Ureter (tissue), 1 donor: Measurements from ENCODE around the gene CGAS. TPM values are rescaled to one million over a fixed set of nuclear protein-coding genes. Genes with fewer than 3 reads are reported as not detected.
"Not testable (repeated sequence)": the region's sequence is repeated elsewhere in the genome, so short reads cannot be mapped to it uniquely, and the experiment has no call there.

Experiments used
- DNase-seq: peaks from one replicate; pipeline ENCODE4 v3.0.0-alpha.2; 2020; ENCODE audit warnings: low spot score
- total RNA-seq: library from RNA; stranded (reverse); gene quantifications from one replicate; pipeline ENCODE4 v1.2.4, GENCODE V29; 2023
- donor health status: DM: yes; HTN: yes; CAD: no.

The CGAS gene
- total RNA-seq: 5.2 TPM

DNA sequence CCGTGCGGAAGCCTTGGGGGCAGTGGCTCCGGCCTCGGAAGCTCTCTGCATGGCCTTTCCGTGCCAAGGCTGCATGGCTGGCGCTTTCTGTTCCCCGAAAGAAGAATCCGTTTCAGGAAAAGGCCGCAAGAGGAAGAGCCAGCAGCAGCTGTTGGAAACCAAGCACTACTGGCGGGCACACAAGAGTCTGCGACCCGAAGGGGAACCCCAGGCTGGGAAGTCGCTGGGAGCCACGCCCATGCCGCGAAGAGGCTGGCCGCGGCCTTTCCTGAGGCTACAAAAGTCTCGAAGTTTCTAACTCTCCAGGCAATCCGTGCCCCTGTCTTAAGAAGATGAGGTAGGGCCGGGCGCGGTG, at the start of gene CGAS:
CGAS (minus strand) TSS at position 191 of the 355 bp plus-strand sequence; CDS start at position 75, 116 bp downstream.
- peak; percentile 75 for DNase-seq

DNA sequence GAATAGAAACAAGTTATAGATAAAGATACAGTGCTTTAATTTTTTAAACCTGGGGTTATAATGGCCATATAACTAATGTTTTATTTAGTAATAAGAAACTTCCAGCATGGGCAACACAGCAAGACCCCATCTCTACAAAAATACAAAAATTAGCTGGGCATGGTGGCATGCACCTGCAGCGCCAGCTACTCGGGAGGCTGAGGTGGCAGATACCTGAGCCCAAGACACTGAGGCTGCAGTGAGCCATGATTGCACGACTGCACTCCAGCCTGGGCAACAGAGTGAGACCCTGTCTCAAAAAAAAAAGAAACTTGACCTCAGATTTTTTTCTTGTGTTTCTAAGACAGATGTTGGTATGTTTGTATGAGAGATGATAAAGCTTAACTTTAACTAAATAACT, 45.8 kb upstream of the CGAS start:
- DNase-seq: no peak

DNA sequence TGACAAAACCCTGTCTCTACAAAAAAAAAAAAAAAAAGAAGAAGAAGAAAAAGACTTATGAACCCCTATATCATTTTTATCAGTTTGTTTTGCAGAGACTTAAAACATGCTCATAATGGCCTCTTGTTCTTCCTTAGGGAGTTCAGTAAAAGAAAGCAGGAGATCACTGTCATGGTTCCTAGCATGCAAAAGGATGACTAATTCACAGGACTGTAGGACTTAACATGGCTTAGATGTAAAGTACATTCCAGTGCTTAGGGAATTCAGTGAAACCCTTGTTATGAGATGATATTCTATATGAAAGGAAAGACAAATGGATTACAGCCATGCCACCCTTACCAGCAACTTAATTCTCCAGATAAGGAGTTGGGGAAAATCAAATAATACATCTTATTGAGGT, 39.3 kb upstream of the CGAS start:
- DNase-seq: no peak

DNA sequence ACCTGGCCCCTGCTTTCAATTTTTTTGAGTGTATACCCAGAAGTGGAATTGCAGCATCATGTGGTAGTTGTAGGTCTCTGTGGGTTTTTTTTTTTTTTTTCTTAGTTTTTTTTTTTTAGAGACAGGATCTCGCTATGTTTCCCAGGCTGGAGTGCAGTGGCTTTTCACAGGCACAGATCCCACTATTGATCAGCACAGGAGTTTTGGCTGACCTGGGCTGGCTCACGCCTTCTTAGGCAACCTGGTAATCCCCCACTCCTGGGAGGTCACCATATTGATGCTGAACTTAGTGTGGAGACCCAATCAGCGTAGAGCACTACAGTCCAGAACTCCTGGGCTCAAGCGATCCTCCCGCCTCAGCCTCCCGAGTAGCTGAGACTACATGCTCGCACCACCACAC, 35.4 kb upstream of the CGAS start:
- DNase-seq: no peak

DNA sequence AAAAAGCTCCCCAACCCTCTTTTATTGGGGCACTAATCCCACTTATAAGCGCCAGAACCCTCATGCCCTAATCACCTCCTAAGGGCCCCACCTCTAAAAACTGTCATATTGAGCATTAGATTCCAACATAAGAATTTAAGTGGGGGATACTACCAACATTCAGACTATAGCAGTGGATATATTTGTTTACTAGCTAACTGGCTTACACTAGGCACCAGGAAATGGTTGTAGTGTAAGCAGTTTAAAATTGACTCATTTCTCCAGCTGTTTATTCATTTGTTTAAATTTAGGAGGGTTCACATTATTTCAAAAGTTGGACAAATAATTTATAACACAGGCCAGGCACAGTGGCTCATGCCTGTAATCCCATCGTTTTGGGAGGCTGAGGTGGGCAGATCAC, 32.3 kb upstream of the CGAS start:
- no peak for DNase-seq

DNA sequence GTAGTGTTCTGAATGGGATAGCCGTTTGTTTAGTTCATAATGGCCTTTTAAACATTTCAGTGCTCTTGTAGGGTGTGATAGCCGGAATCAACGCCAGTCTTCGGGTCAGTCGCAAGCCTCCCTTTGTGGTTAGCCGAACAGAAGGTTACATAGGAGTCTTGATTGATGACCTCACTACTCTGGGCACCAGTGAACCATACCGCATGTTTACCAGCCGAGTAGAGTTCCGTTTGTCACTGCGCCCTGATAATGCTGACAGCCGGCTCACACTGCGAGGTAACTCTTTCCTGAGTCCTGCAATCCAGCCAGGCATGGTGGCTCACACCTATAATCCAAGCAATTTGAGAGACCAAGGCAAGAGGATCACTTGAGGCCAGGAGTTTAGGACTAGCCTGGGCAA, 29.9 kb upstream of the CGAS start:
- DNase-seq: no peak

DNA sequence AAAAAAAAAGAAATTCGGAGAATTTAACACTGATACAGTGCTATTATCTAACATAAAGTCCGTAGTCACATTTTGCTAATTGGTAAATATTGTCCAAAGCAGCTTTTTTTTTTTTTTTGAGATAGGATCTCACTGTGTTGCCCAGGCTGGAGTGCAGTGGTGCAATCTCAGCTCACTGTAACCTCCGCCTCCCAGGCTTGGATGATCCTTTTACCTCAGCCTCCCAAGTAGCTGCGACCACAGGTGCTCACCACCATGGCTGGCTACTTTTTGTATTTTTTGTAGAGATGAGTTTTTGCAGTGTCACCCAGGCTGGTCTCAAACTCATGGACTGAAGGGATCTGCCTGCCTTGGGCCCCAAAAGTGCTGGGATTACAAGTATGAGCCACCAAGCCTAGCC, 25.3 kb upstream of the CGAS start:
- no peak for DNase-seq

DNA sequence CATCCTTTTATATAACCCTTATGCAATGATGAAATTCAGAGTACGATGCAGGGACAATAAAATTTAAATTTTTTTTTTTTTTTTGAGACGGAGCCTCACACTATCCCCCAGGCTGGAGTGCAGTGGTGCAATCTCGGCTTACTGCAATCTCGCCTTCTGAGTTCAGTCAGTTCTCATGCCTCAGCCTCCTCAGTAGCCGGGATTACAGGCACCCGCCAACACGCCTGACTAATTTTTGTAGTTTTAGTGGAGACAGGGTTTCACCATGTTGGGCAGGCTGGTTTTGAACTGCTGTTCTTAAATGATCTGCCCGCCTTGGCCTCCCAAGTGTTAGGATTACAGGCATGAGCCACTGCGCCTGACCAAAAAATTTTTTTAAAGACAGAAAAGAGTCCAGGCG, 24.6 kb upstream of the CGAS start:
- DNase-seq: no peak

DNA sequence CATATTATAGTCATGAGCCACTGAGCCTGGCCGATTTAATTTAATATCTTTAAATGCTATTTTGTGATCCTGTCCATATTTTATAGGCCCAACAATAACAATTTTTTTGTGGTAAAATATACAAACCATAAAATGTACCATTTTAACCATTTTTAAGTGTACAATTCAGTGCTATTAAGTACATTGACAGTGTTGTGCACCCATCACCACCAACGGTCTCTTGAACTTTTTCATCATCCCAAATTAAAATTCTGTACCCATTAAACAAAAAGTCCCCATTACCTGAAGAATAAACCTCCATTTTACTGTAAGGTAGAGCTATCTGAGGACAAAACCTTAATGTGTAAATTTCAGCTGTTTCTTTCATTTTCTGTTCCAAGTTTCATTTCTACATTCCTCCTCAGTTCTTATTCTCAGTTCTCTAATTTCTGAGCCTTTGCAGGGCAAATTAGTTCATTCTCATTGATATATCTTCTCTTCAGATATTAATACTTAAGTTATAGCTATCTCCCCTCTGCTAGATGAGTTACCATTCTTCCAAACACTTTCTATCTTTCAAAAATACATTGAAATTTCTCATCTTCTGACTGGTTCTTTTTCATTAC, 19.7 kb upstream of the CGAS start:
- DNase-seq: no peak

DNA sequence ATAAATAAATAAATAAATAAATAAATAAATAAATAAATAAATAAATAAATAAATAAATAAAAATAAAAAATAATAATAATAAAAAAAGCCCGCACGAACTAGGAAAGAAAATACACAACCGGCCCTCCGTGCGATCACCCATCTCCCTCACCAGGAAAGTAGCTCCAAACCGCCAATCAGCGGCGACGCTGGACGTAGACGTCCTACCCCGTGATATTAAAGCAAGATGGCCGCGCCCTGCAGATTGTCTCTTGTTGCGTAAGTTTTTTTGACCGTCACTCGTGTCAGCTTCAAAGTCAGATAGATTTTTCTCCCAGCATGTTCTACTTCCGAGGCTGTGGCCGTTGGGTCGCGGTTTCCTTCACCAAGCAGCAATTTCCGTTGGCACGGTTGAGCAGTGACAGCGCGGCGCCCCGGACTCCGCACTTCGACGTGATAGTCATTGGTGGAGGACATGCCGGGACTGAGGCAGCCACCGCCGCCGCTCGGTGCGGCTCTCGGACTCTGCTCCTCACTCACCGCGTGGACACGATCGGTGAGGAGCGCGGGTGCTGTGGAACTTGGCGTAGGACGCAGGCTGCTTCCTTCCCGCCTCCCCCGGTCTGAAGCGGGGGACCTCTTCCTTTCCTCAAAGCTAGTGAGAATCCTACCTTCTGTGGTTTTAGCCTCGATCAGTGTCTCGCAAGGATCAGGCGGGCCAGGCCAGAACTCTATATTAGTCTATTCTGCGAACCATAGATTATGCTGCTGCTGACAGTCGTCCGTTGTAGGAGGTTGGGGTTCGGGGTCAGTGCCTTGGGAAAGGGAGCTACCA, 9.6 kb upstream of the CGAS start, which contains the start of gene MTO1:
MTO1 (plus strand) TSS at position 201 of the 814 bp plus-strand sequence; CDS start at position 319, 118 bp downstream.
- DNase-seq: peak; percentile 93

DNA sequence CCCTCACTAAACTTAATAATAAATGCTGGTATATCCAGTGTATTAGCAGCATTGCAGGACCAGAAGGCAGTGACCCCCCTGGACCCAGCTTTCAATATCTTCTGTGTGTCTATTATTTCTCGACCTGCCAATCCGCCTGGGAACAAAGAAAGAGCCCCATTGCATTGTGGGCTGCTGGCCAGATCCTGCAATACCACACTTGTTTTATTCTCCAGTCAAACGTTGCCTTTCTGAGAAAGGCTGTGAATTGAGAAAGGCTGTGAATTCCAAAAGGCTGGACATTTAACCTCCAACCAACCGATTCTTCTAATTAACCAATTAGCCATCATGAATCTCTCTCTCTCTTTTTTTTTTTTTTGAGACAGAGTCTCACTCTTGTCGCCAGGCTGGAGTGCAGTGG, 8.0 kb upstream of the CGAS start:
- no peak for DNase-seq

DNA sequence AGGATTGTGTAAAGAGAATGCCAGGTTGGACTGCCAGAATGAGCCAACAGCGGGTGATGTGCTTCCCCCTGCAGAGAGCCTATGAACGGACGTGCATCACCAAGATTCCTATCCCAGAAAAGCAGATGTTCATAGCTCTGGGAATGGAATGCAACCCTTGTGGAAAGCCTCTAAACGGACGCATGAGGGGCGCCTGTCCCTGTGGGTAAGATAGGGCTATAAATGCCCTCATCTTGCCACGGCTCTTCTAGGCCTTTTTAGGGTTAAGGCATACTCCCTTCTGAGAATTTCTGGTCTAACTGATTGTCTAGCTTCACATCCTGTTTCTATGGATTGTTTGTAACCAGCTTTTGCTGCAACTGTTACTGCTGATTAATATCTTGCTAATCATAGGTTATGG, 7.4 kb upstream of the CGAS start:
- not testable (repeated sequence) for DNase-seq

DNA sequence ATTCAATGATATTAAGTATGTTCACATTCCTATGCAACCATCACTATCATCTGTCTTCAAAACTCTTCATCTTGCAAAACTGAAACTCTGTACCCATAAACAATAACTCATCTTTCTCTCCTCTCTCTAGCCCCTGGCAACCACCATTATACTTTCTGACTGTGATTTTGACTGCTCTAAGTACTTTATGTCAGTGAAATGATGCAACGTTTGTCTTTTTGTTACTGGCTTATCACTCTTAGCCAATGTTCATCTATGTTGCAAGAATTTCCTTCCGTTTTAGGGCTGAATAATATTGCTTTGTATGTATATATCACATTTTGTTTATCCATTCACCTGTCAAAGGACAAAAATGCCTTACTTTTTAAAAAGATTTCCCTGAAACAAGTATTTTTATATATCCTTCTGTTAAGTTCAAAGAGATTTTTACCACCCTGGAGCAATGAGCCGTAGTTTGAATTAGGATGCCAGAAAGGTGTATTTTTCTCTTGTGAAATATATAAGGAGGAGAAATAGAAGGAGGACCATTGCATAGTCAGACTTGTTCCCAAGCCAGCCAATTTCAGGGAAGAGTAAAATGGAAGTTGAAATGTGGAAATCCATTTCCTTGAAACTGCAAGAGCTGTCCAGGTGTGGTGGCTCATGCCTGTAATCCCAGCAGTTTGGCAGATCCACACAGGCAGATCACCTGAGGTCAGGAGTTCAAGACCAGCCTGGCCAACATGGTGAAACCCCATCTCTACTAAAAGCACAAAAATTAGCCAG, 4.0 kb upstream of the CGAS start:
- no peak for DNase-seq

DNA sequence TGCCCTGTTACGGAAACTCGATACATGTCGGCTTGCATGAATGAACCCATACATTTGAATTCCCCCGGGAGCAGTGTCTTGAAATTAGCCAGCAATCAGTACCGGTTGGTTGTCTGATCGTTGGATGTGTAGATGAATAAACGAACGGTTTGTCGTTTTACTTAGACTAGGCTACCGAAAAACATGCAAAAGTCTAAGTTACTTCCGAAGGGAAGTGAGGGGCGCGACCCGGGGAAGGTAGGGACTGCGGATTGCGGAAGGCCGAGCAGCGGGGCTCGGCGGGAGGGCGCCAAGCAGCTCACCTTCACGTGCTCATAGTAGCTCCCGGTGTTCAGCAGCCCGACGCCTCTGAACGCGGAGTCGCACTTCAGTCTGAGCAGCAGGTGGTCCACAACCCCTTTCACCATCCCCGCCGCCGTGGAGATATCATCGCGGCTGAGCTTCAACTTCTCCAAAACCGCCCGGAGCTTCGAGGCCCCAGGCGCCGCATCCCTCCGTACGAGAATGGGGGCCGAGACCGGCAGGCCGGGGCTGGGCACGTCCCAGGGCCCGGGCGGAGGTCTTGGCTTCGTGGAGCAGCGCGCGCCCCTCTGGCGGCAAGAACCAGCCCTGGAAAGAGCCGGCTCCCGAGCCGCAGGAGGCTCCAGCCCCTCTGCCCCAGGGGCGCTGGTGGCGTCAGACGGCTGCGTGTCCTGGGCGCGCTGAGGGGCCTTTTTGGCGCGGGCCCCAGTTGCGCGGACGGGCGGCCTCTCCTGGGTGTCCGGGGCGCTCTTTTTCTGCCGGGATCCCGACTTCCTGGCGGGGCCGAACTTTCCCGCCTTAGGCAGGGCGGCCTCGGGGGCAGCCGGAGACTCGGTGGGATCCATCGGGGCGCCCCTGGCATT, 632 bp downstream of the CGAS start:
- DNase-seq: no peak

DNA sequence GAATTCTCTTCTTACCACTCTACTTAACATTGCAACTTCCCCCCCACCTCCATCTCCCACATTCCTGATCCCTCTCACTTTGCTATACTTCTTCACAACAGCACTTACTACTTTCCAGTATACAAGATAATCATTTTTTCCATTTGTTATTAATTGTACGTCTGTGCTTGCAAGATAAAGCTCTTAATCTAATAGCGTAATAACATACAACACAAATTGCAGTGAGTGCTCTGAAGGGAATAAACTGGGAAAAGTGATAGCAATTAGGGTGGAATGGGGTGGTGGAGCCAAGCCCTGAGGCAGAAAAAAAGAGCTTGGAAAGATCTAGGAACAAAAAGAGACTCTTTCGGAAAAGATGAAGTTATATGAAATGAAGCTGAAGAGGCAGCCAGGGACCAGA, 8.5 kb downstream of the CGAS start:
- DNase-seq: no peak

DNA sequence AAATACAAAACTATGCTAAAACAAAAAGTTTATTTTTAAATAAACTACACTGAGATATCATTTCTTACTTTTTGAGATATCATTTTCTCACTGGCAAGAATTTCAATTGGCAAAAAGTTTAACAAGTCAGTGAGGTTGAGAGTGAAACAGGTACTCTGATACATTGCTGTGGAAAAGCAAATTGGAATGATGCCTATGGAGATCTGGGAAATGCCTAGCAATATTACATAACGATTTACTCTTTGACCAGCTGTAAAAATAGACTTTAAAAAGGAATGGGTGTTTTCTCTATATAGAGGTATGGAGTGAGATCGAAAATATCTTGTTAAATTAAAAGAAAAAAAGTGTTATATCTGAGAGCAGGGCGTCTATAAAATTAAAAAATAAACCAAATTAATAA, 16.9 kb downstream of the CGAS start:
- DNase-seq: no peak

DNA sequence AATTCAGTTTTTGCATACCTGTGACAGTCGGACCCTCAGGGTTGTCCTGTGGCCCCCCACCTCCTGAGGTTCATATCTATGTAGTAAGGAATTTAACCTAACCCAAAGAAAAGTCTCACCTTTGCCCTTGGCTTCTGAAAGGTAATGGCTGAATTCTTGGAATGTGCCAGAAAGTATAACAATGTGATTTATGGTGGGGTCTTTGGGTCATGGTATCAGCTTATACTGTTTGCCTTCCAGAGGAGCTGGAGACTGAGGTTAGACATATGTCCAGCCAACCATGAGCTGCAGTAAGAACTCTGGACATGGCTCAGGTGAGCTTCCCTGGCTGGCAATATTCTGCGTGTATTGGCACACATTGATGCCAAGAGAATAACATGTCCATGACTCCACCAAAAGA, 30.6 kb downstream of the CGAS start:
- no peak for DNase-seq

DNA sequence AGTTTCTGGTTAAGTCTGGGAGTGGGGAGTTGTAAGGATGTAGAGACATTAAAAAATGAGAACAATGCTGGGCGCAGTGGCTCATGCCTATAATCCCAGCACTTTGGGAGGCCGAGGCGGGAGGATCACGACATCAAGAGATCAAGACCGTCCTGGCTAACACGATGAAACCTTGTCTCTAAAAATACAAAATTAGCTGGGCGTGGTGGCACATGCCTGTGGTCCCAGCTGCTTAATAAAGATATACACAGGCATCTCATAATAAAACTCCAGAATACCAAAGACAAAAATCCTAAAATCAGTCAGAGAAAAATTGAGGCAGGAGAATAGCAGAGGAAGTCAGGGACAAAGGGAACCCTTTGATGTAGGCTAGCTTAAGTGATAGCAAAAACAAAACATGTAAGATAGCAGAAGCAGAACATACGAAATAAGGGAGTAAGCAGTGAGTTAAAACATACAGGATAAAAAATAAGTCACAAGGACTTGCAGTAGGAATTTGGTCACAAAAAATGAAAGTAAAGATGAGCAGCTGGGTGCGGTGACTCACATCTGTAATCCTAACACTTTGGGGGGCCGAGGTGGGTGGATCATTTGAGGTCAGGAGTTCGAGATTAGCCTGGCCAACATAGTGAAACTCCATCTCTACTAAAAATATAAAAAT, 33.9 kb downstream of the CGAS start:
- no peak for DNase-seq

DNA sequence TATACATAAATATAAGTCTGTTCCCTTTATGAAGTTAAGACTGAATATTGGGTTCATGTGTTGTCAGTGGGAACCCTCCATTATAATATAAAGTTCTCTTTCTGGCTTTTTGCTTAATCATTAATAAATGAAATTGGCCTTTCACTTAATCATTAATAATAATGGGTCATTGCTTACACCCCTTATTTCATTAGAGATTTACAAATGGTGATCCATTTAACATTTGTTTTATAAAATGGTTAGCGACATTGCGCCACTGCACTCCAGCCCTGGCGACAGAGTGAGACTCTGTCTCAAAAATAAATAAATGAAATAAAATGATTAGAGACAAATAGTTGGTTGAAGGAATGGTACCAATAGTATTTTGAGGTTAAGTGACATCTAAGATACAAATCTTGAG, 39.0 kb downstream of the CGAS start:
- DNase-seq: no peak

DNA sequence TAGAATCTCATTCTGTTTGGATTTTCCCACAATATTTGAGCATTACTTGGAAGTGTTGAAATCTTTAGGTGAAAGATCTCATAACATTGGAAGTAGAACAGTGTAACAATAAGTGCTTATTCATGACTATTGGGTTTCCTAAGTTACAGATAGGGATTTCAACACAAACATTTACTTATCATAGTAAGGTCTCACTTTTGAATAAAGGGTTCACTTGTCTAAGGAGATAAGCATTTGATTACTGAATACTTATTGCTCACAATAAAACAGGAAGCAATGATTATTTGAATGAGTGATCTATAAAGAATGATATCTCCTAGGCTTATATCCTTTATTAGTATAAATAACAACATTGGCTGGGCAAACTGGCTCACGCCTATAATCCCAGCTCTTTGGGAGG, 42.7 kb downstream of the CGAS start:
- DNase-seq: no peak

DNA sequence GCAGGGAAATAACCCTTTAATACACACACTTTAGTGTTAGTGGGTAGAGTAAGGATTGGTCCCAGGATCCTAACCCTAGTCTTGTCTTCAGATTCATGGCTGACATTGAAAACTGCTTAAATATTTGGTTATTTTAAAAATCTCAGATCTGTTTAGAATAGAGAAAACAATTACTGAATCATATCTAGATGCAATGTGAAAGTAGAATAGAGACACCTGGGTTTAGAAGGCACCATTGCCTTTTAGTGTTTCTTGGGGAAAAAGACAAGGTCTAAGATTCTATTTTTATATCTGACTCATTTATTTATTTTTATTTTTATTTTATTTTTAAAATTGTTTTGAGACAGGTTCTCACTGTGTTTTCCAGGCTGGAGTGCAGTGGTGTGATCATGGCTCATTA, 51.4 kb downstream of the CGAS start:
- no peak for DNase-seq
